GM18951 (cell line): Measurements from ENCODE around the gene SLC7A6OS.

Source experiments
- POLR2A ChIP-seq: IDR thresholded peaks from 4 replicates; pipeline ENCODE4 v1.6.1; 2011; ENCODE audit warnings: mild to moderate bottlenecking; ENCODE audit not compliant: insufficient read length, insufficient read depth; ENCODE audit errors: extremely low read depth
- in situ Hi-C: fragments of 300-500 bp; cut with MboI; formaldehyde crosslinking; loops from one replicate; pipeline ENCODE4 v1.12.0; 2022; ENCODE audit warnings: low sequenced_read_pairs, mixed read lengths, inconsistent platforms; ENCODE audit not compliant: unreplicated experiment

SLC7A6OS gene

DNA sequence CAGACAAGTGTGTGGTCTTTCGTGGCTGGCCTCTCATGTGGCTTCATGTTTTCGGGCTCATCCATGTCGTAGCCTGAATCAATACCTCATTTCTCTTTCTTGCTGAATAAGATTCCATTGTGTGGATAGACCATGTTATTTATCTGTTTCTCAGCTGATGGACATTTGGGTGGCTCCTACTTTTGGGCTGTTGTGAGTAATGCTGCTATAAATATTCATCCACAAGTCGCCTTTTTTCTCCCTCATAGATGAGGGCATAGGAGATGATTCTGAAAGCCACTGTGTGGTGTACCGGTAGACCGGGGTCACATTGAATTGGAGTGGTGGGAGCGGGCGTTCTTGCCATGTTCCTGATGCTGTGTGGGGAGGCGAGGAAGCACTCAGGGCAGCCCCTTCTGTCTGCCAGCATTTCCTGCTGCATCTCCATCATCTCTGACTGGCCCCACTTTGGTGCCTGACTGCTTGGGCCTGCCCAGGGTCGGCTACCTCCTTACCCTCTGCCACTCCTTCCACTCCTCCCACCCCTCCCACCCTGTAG is 40.1 kb upstream of the SLC7A6OS start:
- TF ChIP-seq POLR2A, result no peak
- in situ Hi-C loops, result no loop called here

DNA sequence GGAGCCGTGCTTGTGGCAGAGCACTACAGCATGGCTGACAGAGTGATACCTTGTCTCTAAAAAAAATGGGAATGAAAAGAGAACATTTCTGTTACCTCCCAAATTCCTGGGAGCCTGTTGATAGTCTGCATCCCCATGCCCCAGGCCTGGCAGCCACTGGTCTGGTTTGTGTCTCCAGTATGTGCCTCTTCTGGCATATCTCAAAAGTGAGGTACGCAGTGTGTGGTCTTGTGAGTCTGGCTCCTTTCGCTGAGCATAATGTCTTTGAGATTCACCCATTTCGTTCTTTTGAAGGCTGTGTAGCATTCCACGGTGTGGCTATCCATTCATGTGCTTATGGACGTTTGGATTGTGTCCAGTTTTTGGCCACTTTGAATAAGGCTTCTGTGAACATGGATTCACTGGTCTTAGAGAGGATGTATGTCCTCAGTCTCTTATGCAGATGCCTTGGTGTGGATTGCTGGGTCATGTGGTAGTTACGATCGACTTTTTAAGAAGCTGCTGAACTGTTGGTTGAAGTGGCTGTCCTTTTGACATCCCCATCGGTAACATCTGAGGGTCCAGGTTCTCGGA is 39.2 kb upstream of the SLC7A6OS start:
- in situ Hi-C loops, result no loop called here
- TF ChIP-seq POLR2A, result no peak

DNA sequence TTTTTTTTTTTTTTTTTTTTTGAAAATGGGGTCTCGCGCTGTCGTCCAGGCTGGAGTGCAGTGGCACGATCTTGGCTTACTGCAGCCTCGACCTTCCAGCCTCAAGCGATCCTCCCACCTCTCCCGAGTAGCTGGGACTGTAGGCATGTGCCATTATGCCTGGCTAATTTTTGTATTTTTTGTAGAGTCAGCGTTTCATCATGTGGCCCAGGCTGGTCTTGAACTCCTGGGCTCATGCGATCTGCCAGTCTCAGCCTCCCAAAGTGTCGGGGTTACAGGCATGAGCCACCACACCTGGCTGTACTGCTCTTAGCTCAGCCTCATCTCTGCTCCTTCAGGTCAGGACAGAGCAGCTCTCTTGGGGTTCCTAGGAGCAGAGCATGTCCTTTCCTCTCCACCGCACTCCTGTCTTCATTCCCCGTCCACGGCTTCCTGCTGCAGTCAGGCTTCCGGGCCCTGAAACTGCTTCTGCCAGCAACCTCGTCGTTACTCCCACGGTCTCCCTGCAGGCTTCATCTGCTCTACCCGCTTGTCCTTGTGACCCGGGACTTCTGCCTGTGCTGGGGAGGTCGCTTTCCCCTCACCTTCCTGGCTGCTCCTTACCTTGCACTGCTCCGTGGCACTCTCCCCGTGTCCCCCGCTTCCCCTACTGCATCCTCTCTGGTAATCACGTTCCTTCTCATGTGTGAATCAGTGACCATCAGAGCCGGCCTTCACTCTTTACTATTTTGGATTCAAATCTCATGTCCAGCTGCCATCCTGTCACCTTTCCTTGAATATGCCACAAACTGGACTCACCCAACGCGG is 38.1 kb upstream of the SLC7A6OS start:
- in situ Hi-C loops, result no loop called here
- TF ChIP-seq POLR2A, result no peak

DNA sequence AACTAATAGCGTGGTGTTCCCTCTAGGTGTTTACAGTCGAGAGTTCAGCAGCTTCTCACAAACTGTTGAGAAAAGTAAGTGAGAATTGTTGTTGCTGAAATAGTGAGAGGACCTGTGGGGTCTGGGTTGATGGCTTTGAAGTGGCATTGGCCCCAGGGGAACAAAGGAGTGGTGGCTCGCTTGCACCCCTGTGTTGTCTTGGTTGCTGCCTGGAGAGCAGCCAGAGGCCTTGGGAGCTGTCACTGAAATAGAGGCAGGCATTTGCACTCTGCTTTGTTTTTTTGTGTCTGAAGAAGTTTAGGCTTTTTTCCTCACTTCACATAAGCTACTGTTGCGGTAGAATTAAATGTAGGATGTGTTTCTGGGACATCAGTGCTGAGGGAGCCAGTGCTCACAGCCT is 36.9 kb upstream of the SLC7A6OS start:
- TF ChIP-seq POLR2A, result no peak
- in situ Hi-C loops, result no loop called here

DNA sequence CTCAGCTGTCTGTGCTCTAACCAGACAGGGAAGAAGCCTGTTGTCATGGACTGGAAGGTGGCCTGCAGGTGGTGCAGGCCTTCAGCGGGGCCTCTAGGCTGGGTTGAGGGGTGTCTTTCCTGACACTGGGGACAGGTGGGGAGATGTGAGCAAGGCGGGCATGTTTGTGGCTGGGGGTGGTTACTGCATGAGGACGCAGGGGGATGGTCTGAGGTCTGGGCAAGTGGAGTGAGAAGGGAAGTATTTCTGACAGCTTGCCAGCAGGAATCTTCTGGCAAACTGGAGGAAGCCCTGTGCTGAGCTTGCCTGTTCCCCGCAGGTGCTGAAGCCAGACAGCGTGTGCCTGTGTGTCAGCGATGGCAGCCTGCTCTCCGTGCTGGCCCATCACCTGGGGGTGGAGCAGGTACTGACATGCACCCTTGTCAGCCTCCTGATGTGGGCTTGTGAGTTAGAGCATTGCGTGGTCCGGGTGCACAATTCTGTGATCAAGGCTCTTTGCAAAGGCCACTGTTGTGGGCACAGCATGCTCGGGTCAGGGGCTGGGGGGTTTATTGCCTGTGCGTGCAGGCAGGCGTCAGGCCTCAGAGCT is 36.2 kb upstream of the SLC7A6OS start:
- no peak for TF ChIP-seq POLR2A
- in situ Hi-C loops, result no loop called here

DNA sequence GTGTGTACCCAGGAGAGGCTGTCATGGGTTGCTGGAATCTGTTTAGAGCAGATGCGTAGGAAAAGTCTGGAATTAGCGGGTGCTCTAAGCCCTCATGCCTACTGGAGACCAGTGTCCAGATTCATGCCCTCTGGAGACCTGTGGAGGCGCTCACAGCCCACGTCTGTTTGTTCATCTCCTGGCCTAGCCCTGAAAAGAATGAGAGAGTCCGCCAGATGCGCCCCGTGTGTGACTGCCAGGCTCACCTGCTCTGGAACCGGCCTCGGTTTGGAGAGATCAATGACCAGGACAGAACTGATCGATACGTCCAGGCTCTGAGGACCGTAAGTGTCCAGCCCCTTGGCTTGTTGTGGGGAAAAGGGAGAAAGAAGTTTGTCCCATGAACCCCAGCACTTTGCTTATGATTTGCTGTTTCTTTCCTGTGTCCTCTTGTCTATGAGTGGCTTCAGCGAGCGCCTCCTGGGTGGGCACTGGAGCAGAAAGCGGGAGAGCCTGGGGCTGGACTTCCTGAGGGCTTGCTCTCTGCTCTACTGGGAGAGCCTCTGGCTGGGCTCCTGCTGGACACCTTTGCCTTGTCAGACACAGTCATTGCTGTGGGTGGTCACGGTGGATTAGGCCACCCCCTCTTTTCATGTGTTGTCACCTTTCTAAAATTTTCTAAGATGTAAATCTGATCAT is 35.4 kb upstream of the SLC7A6OS start:
- in situ Hi-C loops, result no loop called here

DNA sequence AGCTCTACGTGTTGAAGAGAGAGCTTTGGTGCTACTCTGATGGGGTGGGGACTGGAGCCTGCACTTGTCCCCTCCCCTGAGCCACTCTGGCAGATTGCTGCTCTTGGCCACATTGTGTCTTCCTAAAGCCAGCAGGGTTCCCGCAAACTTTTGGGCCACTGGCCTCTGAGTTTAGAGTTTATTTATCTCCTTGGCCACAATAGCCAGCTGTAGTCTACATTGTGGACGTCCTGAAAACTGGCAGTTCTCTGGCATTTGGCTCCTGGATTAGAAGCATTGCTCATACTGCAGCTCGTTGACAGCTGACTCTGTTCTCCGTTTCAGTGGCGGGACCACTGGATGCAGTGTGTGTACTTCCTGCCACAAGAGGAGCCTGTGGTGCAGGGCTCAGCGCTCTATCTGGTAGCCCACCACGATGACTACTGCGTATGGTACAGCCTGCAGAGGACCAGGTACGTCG is 34.6 kb upstream of the SLC7A6OS start:
- TF ChIP-seq POLR2A, result no peak
- in situ Hi-C loops, result no loop called here

More for the DNA sequence above, 35.4 kb upstream of the SLC7A6OS start:
- TF ChIP-seq POLR2A, result no peak

DNA sequence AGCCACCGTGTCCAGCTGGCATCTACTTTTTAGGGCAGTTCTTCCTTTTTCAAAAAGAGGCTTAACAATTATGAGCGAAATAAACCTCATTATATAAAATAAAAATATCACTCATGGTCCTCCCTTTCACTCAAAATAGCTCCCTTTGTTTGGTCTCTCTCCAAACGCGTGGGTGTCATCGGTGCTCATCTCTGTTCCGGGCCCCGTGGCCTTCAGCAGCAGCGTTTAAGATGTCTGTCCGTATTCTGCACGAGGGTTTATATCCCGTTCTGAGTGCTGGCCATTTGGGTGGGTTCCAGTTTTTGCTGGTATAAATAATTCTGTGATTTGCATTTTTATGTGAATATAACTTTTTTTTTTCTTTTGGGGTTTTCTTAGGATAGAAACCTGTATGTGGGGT is 33.5 kb upstream of the SLC7A6OS start:
- in situ Hi-C loops, result no loop called here
- TF ChIP-seq POLR2A, result no peak

DNA sequence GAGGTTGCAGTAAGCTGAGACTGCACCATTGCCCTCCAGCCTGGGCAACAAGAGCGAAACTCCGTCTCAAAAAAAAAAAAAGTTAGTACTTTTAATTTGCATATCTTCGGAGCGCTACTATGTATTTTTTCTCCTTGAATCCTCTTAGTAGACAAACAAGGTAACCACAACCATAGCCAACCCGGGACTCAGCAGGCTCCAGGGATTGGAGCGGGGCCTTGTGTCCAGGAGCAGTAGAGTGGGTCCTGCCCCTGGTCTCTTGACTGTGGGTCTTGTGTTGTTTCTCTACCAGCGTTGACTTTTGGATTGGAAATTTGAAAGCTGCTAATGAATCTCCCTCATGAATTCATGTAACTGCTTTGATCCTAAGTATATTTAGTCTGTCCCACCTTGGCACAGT is 32.4 kb upstream of the SLC7A6OS start:
- in situ Hi-C loops, result no loop called here

DNA sequence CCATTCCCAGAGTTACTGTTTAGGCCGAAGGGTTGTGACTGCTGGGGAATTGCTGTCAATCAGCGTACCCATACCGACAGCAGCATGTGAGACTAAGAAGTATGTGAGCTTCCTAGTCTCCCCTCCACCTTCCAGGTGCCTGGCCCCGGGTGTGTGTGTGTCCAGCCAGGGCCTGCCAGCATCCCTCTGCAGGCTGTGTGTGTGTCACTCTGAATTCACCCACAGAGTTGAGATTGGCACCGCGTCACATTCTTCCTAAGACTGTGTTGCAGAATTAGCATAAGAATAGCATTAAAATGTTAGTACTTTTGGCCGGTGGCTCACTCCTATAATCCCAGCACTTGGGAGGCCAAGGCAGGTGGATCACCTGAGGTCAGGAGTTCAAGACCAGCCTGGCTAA is 31.9 kb upstream of the SLC7A6OS start:
- no peak for TF ChIP-seq POLR2A
- in situ Hi-C loops, result no loop called here

More for the DNA sequence above, 32.4 kb upstream of the SLC7A6OS start:
- TF ChIP-seq POLR2A, result no peak

DNA sequence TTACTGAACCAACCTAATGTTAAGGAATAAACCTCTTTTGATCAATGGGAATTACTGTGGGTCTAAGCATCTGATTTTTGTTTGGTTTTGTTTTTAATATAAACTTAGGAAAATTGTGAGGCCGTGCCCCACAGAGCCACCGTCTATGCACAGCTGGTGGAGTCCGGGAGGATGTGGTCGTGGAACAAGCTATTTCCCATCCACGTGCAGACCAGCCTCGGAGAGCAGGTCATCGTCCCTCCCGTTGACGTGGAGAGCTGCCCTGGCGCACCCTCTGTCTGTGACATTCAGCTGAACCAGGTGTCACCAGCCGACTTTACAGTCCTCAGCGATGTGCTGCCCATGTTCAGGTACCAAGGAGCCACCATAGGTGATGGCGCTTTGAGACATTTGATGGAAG is 28.5 kb upstream of the SLC7A6OS start:
- in situ Hi-C loops, result no loop called here
- TF ChIP-seq POLR2A, result no peak

DNA sequence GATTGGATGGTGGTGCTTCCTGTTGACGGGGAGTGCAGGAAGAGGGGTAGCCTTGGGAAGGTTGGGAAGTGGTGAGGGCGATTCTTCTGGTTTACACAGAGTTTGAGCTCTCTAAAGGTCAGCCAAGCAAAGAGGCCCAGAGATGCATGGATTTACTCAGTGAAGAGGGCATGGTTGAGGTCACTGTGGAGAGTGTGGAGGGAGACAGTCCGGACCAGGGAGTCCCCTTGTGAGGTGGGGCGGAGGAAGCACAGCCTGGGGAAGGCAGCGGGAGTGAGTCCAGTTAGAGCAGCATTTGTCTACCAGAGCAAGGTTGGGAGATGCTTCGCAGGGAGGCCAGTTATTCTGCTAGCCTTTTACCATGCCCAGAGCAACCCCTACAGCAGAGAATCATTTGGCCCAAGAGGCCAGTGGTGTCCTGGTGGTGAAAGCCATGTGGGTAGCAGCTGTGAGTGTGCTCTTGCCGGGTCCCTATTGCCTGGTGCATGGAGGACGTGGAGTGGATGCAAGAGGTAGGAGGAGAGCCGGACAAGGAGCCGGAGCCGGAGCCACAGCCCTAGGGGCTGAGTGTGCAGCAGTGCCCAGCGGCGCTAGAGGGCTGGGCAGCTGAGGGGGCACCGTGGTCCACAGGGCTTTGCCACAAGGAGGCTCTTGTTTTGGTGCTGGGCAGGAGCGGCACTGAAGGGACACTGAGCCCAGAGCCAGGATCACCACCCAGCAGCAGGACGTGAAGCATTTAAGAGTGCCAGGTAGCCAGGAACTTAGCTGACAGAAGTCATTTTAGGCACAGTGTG is 27.8 kb upstream of the SLC7A6OS start:
- in situ Hi-C loops, result no loop called here
- no peak for TF ChIP-seq POLR2A

DNA sequence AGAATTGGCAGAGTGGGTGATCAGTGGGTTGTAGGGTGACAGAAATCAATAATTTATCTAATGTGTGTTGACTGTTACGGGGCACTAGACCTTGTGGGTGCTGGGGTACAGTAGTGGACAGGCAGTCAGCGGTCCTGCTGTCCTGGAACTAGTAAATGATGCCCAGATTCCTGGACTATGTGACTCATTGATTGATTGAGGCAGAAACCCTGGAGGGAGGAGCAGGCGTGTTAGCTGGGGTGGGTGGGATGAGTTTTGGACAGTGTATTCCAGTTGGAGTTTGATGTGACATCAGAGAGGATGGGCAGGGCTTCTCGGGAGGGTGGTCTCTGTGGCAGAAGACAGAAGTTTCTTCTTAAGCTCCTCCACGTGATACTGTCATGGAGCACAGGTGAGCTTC is 24.4 kb upstream of the SLC7A6OS start:
- no peak for TF ChIP-seq POLR2A
- in situ Hi-C loops, result no loop called here
